ENCODE results near the gene CENPB. TPM values are rescaled to one million over a fixed set of nuclear protein-coding genes. Genes with fewer than 3 reads are reported as not detected.

CENPB gene
- total RNA-seq, 5 donors from 2014 or later (not counting 1 experiment from before 2014, with no cell fraction given), result 37.0 to 79.0 (median 60.8) TPM

GRCh38 chr20:3740615-3741301 is 45.8 kb downstream of the CENPB start:
- Histone ChIP-seq H3K36me3 (ENCODE audit: control insufficient read depth in 2 of 2, extremely low read depth in 1 of 2, insufficient read depth in 1 of 2, low read length in 1 of 2) (no peaks in the 10 kb centered on the region), H3K9me3 (no peaks in the 10 kb centered on the region), H3K27me3 (replicated peaks in 1 of 2; ENCODE audit: control insufficient read depth in 2 of 2, extremely low read depth in 1 of 2, insufficient read depth in 2 of 2, low read length in 1 of 2) (peaks cover 0 to 25% of the 10 kb centered on the region in 2 experiments), H3K4me1 (ENCODE audit: control insufficient read depth in 1 of 2, extremely low read depth in 1 of 2, insufficient read depth in 2 of 2, low read length in 2 of 2) (peaks cover 0 to 13% of the 10 kb centered on the region in 2 experiments), H3K27ac (ENCODE audit: low read length) (no peak overlapping the region), H3K4me3 (ENCODE audit: control insufficient read depth in 1 of 2, extremely low read depth in 1 of 2, low read length in 1 of 2) (no peak overlapping the region)
- no peaks in the 10 kb centered on the region for H3K36me3 Mint-ChIP-seq
- H3K9me3 Mint-ChIP-seq, result no peaks in the 10 kb centered on the region
- DNase-seq (no peak), ATAC-seq (replicated peaks in 1 of 4) (no peak)
- H3K27me3 Mint-ChIP-seq, result peaks cover 0 to 3% of the 10 kb centered on the region in 2 donors
- POLR2A ChIA-PET, result interaction anchor here in 1 of 2 donors (0.6 kb wide), 1 partner anchor 180 kb away, joined by 3 read pairs; no protein-coding TSS in a partner anchor
- CTCF ChIA-PET, result no interaction called here
- no peak overlapping the region for H3K27ac Mint-ChIP-seq
- H3K4me3 Mint-ChIP-seq, result no peak overlapping the region
- 90% methylated on average over 5 of the region's 15 CpGs for WGBS (ENCODE audit: insufficient coverage)
- peaks cover 7 to 14% (median 13%) of the 10 kb centered on the region in 3 donors for H3K4me1 Mint-ChIP-seq

GRCh38 chr20:3739926-3740451 is 46.6 kb downstream of the CENPB start:
- Histone ChIP-seq H3K27ac (ENCODE audit: low read length) (no peak overlapping the region), H3K4me1 (ENCODE audit: control insufficient read depth in 1 of 2, extremely low read depth in 1 of 2, insufficient read depth in 2 of 2, low read length in 2 of 2) (peaks cover 0 to 5% of the 10 kb centered on the region in 2 experiments), H3K27me3 (replicated peaks in 1 of 2; ENCODE audit: control insufficient read depth in 2 of 2, extremely low read depth in 1 of 2, insufficient read depth in 2 of 2, low read length in 1 of 2) (peaks cover 0 to 18% of the 10 kb centered on the region in 2 experiments), H3K36me3 (ENCODE audit: control insufficient read depth in 2 of 2, extremely low read depth in 1 of 2, insufficient read depth in 1 of 2, low read length in 1 of 2) (no peaks in the 10 kb centered on the region), H3K9me3 (no peaks in the 10 kb centered on the region), H3K4me3 (ENCODE audit: control insufficient read depth in 1 of 2, extremely low read depth in 1 of 2, low read length in 1 of 2) (no peak overlapping the region)
- Mint-ChIP-seq H3K9me3 (no peaks in the 10 kb centered on the region), H3K27ac (no peak overlapping the region), H3K4me1 (peaks cover 3 to 9% (median 8%) of the 10 kb centered on the region in 3 donors), H3K27me3 (peaks cover 0 to 1% of the 10 kb centered on the region in 2 donors), H3K4me3 (no peak overlapping the region), H3K36me3 (no peaks in the 10 kb centered on the region)
- no peak for DNase-seq
- POLR2A ChIA-PET, result no interaction called here
- ATAC-seq (replicated peaks in 1 of 4), result no peak
- CTCF ChIA-PET, result interaction anchor here (0.8 to 1.1 kb wide), 2 partner anchors 13 to 56 kb away, joined by 3 read pairs; partner anchors contain the start of gene CDC25B (in 1 of the 2)
- 100% methylated on average over 2 of the region's 7 CpGs for WGBS (ENCODE audit: insufficient coverage)

- 74% methylated on average over 19 of the region's 19 CpGs for WGBS (ENCODE audit: insufficient coverage)
- Mint-ChIP-seq H3K9me3 (no peaks in the 10 kb centered on the region), H3K4me1 (peaks cover 0 to 2% (median under 1%) of the 10 kb centered on the region in 3 donors), H3K4me3 (no peak overlapping the region), H3K27ac (no peak overlapping the region), H3K27me3 (no peaks in the 10 kb centered on the region), H3K36me3 (no peaks in the 10 kb centered on the region)
- POLR2A ChIA-PET, result no interaction called here
- peaks cover 0 to 15% of the 10 kb centered on the region in 2 experiments for H3K27me3 ChIP-seq (replicated peaks in 1 of 2; ENCODE audit: control insufficient read depth in 2 of 2, extremely low read depth in 1 of 2, insufficient read depth in 2 of 2, low read length in 1 of 2)
- ATAC-seq (replicated peaks in 1 of 4), result no peak
- H3K36me3 ChIP-seq (ENCODE audit: control insufficient read depth in 2 of 2, extremely low read depth in 1 of 2, insufficient read depth in 1 of 2, low read length in 1 of 2), result no peaks in the 10 kb centered on the region
- no peak for DNase-seq
- H3K4me3 ChIP-seq (ENCODE audit: control insufficient read depth in 1 of 2, extremely low read depth in 1 of 2, low read length in 1 of 2), result no peak overlapping the region
- CTCF ChIA-PET, result interaction anchor here (0.8 to 1.1 kb wide), 2 partner anchors 14 to 56 kb away, joined by 3 read pairs; partner anchors contain the start of gene CDC25B (in 1 of the 2)
- no peak overlapping the region for H3K27ac ChIP-seq (ENCODE audit: low read length)
- H3K9me3 ChIP-seq, result no peaks in the 10 kb centered on the region
- no peaks in the 10 kb centered on the region for H3K4me1 ChIP-seq (ENCODE audit: control insufficient read depth in 1 of 2, extremely low read depth in 1 of 2, insufficient read depth in 2 of 2, low read length in 2 of 2)
Observed at GRCh38 chr20:3739054-3739925, 47.2 kb downstream of the CENPB start.

GRCh38 chr20:3738111-3739053 is 48.2 kb downstream of the CENPB start:
- Histone ChIP-seq H3K4me1 (ENCODE audit: control insufficient read depth in 1 of 2, extremely low read depth in 1 of 2, insufficient read depth in 2 of 2, low read length in 2 of 2) (no peaks in the 10 kb centered on the region), H3K4me3 (ENCODE audit: control insufficient read depth in 1 of 2, extremely low read depth in 1 of 2, low read length in 1 of 2) (no peak overlapping the region), H3K27me3 (replicated peaks in 1 of 2; ENCODE audit: control insufficient read depth in 2 of 2, extremely low read depth in 1 of 2, insufficient read depth in 2 of 2, low read length in 1 of 2) (peaks cover 0 to 24% of the 10 kb centered on the region in 2 experiments), H3K9me3 (no peaks in the 10 kb centered on the region), H3K27ac (ENCODE audit: low read length) (no peak overlapping the region), H3K36me3 (ENCODE audit: control insufficient read depth in 2 of 2, extremely low read depth in 1 of 2, insufficient read depth in 1 of 2, low read length in 1 of 2) (no peaks in the 10 kb centered on the region)
- ChIA-PET POLR2A (no interaction called here), CTCF (no interaction called here)
- Mint-ChIP-seq H3K36me3 (no peaks in the 10 kb centered on the region), H3K27me3 (peaks cover 3 to 6% of the 10 kb centered on the region in 2 donors), H3K4me1 (no peaks in the 10 kb centered on the region), H3K27ac (no peak overlapping the region), H3K4me3 (no peak overlapping the region), H3K9me3 (no peaks in the 10 kb centered on the region)
- no peak for DNase-seq
- ATAC-seq (replicated peaks in 1 of 4), result no peak
- 79% methylated on average over 8 of the region's 11 CpGs for WGBS (ENCODE audit: insufficient coverage)

- Mint-ChIP-seq H3K4me1 (peaks cover 0 to 3% (median 0%) of the 10 kb centered on the region in 3 donors), H3K36me3 (no peaks in the 10 kb centered on the region), H3K4me3 (no peak overlapping the region), H3K27ac (no peak overlapping the region), H3K9me3 (no peaks in the 10 kb centered on the region), H3K27me3 (peaks cover 20 to 26% of the 10 kb centered on the region in 2 donors)
- POLR2A ChIA-PET, result no interaction called here
- no peaks in the 10 kb centered on the region for H3K9me3 ChIP-seq
- ATAC-seq (replicated peaks in 1 of 4) (no peak), DNase-seq (no peak)
- H3K4me3 ChIP-seq (ENCODE audit: control insufficient read depth in 1 of 2, extremely low read depth in 1 of 2, low read length in 1 of 2), result no peak overlapping the region
- H3K36me3 ChIP-seq (ENCODE audit: control insufficient read depth in 2 of 2, extremely low read depth in 1 of 2, insufficient read depth in 1 of 2, low read length in 1 of 2), result no peaks in the 10 kb centered on the region
- no CpG with 5 or more reads among the region's 4 CpGs for WGBS (ENCODE audit: insufficient coverage)
- CTCF ChIA-PET, result no interaction called here
- peaks cover 0 to 46% of the 10 kb centered on the region in 2 experiments for H3K27me3 ChIP-seq (replicated peaks in 1 of 2; ENCODE audit: control insufficient read depth in 2 of 2, extremely low read depth in 1 of 2, insufficient read depth in 2 of 2, low read length in 1 of 2)
- no peak overlapping the region for H3K27ac ChIP-seq (ENCODE audit: low read length)
- peaks cover 0 to 5% of the 10 kb centered on the region in 2 experiments for H3K4me1 ChIP-seq (ENCODE audit: control insufficient read depth in 1 of 2, extremely low read depth in 1 of 2, insufficient read depth in 2 of 2, low read length in 2 of 2)
Observed at GRCh38 chr20:3735768-3736167, 50.8 kb downstream of the CENPB start.
